Measurements from ENCODE around the gene KRT17. TPM values are rescaled to one million over a fixed set of nuclear protein-coding genes. Genes with fewer than 3 reads are reported as not detected.
A peak's percentile ranks its signal among the peaks of the same experiment; 100 is the strongest.
"Not testable (repeated sequence)": the region's sequence is repeated elsewhere in the genome, so short reads cannot be mapped to it uniquely, and the experiment has no call there.

Gene KRT17
- total RNA-seq, 3 donors from 2014 or later, result 1.9 to 1,676 (median 1,373) TPM

DNA sequence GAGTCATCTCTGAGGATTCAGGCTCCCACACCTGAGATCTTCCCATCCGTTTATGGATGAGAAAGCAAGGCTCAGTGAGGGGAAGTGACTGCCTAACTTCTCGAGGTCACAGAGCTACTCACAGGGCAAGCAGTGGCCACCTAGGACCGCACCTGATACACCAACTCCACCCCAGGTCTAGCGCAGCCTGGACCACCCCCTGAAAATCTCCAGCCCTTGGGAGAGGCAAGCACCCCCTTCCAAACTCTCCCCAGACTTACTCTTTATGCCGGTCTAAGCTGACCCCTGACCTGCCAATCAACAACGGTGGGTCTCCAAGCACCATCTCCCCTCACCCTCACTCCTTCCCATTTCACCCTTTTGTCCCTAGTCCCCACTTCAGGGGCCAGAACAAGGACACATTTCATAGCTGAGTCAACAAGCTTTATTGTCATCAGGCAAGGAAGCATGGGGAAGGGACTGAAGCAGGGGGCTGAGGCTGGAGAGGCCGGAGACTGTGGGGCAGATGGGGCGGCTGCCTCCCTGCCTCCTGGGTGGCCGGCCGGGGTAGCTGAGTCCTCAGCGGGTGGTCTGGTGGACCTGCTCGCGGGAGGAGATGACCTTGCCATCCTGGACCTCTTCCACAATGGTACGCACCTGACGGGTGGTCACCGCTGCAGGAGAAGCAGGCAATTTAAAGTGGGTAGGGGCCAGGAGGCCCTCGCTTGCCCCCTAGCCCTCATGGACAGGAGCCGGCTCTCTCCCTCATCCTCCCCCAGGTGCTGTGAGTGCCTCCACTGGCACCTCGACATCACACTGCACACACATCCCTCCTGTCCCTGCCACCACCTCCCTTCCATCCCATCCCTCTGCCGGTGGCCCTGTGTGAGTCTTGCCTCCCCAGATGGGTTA lies 5.1 kb downstream of the KRT17 start:
- Histone ChIP-seq H3K36me3 (no peaks in the 10 kb centered on the region), H3K4me1 (no peaks in the 10 kb centered on the region), H3K27me3 (no peaks in the 10 kb centered on the region), H3K4me3 (peak overlapping the region in 1 of 3 donors; percentile 63), H3K9me3 (no peaks in the 10 kb centered on the region), H3K27ac (peak overlapping the region in 1 of 2 donors; percentile 77)
- TF ChIP-seq POLR2AphosphoS5 (IDR thresholded peaks at IDR 0.05), result peak in 1 of 3 donors; percentile 80
- TF ChIP-seq, protein P1, sequence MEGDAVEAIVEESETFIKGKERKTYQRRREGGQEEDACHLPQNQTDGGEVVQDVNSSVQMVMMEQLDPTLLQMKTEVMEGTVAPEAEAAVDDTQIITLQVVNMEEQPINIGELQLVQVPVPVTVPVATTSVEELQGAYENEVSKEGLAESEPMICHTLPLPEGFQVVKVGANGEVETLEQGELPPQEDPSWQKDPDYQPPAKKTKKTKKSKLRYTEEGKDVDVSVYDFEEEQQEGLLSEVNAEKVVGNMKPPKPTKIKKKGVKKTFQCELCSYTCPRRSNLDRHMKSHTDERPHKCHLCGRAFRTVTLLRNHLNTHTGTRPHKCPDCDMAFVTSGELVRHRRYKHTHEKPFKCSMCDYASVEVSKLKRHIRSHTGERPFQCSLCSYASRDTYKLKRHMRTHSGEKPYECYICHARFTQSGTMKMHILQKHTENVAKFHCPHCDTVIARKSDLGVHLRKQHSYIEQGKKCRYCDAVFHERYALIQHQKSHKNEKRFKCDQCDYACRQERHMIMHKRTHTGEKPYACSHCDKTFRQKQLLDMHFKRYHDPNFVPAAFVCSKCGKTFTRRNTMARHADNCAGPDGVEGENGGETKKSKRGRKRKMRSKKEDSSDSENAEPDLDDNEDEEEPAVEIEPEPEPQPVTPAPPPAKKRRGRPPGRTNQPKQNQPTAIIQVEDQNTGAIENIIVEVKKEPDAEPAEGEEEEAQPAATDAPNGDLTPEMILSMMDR (IDR thresholded peaks at IDR 0.05), result no peak
- peak; percentile 51 to 80 for DNase-seq (ENCODE audit: low spot score in 2 of 2)
- intact Hi-C loops (cut with DNase I; ENCODE audit: low total_unique reads), result no loop called here

DNA sequence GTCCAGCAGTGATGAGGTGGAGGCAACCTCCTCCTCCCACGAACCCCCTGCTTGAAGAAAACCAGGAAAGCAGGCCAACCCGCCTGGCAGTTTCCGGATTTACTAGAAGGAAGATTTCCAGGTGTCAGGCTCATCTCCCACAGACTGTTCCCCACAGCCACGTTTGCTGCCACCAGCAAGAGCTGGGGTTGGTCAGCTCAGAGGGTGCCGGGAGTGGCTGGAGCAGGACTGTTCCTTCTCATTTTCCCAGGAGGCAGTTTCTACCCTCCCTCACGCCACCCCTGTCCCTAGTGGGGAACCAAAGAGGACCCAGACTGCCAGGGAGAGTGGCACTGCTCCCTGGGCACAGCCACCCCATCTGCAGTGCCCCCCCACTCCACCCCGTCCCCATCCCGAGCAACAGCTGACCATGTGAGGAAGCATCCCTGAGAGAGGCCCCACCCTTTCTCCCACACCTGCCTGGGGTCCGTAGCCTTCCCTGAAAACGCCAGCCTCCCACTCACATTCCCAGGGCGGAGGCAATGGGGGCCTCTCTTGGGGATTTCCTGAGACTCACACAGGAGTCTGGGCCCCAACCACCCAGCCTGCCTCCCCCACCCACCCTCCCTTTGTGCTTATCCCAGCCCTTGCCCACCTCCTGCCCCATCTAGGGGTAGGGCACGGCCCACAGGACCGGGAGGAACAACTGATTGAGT lies 5.9 kb downstream of the KRT17 start:
- Histone ChIP-seq H3K27ac (peak overlapping the region in 1 of 2 donors; percentile 48), H3K27me3 (no peaks in the 10 kb centered on the region), H3K4me1 (no peaks in the 10 kb centered on the region), H3K4me3 (peak overlapping the region in 1 of 3 donors; percentile 3), H3K36me3 (no peaks in the 10 kb centered on the region), H3K9me3 (no peaks in the 10 kb centered on the region)
- peak in 1 of 2 donors; percentile 88 for DNase-seq (ENCODE audit: low spot score in 2 of 2)
- intact Hi-C loops (cut with DNase I; ENCODE audit: low total_unique reads), result no loop called here
- TF ChIP-seq POLR2AphosphoS5 (IDR thresholded peaks at IDR 0.05), result no peak
- TF ChIP-seq, protein P1 (IDR thresholded peaks at IDR 0.05), result no peak
- TF ChIP-seq POLR2A (IDR thresholded peaks at IDR 0.05), result no peak

DNA sequence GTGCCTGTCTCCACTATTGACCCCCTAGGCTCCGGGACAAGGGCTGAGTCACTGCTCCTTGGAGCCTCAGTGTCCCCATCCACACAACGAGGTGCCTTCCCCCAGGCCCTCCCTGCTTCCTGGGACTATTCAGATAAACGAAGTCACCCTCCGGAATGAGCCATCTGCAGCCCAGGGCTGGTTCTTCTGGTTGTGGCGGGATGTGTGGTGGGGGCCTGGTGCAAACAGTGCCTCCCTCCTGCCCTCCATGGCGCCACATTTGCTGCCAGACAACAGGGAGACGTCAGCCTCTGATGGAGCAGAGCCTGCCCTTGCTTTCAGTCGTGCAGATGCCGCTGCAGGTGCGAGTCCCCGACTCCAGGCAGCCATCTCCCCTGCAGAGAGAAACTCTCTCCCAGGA lies 6.7 kb downstream of the KRT17 start:
- Histone ChIP-seq H3K4me1 (no peaks in the 10 kb centered on the region), H3K27ac (peak overlapping the region in 1 of 2 donors; percentile 48), H3K36me3 (no peaks in the 10 kb centered on the region), H3K4me3 (no peak overlapping the region), H3K9me3 (no peaks in the 10 kb centered on the region), H3K27me3 (no peaks in the 10 kb centered on the region)
- TF ChIP-seq POLR2A (IDR thresholded peaks at IDR 0.05) (no peak), POLR2AphosphoS5 (IDR thresholded peaks at IDR 0.05) (peak in 1 of 3 donors; percentile 38)
- intact Hi-C loops (cut with DNase I; ENCODE audit: low total_unique reads), result no loop called here
- DNase-seq (ENCODE audit: low spot score in 2 of 2), result peak in 1 of 2 donors; percentile 79

DNA sequence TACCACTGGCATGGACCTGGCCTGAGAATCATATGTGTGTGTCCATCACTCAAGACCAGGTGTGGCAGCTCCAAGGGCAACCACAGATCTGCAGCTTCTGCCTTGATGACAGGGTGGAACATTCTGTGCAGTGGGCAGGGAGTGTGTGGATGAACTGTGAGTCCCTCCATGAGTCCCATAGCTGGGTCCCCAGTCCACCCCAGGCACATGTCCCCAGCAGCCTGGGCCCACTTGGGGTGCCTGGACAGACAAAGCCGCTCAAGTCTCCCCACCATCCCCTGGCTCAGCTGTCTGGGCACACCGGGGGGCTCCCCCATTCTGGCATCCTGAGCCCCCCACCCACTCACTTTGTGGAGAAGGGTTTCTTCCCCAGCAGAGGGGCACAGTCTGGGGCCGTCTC lies 7.2 kb downstream of the KRT17 start:
- Histone ChIP-seq H3K36me3 (no peaks in the 10 kb centered on the region), H3K27me3 (no peaks in the 10 kb centered on the region), H3K9me3 (no peaks in the 10 kb centered on the region), H3K4me3 (no peak overlapping the region), H3K4me1 (no peaks in the 10 kb centered on the region), H3K27ac (no peak overlapping the region)
- TF ChIP-seq, protein P1 (IDR thresholded peaks at IDR 0.05), result no peak
- no peak for TF ChIP-seq POLR2A (IDR thresholded peaks at IDR 0.05)
- peak in 1 of 2 donors; percentile 50 for DNase-seq (ENCODE audit: low spot score in 2 of 2)
- intact Hi-C loops (cut with DNase I; ENCODE audit: low total_unique reads), result no loop called here

DNA sequence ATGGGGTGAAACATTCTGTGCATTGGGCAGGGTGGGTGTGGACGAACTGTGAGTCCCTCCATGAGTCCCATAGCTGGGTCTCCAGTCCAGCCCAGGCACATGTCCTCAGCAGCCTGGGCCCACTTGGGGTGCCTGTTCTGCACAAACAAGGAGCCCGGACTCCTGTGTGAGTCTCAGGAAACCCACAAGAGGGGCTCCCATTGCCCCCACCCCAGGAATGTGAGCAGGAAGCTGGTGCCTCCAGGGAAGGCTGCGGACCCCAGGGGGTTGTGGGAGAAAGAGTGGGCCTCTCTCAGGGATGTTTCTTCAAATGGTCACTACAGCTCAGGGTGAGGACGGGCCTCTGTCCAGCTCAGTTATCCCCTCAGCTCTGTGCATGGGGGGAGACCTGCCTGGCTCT lies 7.9 kb downstream of the KRT17 start:
- H3K4me3 ChIP-seq; H3K4me1 ChIP-seq; H3K9me3 ChIP-seq; intact Hi-C loops (cut with DNase I; ENCODE audit: low total_unique reads); H3K27ac ChIP-seq; H3K36me3 ChIP-seq; H3K27me3 ChIP-seq: not testable (repeated sequence)
- peak in 1 of 2 donors; percentile 38 for DNase-seq (ENCODE audit: low spot score in 2 of 2)

DNA sequence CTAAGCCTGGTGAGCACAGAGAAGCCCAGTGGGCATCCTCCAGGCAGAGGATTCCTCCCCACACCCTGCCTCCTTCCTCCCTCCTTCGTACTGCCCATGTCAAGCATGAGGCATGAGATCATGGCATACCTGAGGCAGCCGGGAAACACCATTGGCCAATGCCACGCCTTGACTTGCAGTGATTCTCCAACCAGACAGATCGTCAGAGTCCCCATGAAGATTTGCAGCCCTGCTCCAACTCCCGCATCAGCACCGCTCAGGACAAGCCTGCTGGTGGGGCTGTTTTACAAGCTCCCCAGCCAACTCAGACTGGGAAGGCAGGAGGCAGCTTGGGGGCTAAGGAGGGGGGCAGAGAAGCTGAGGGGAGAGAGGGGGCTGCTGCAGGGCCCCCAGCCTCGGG lies 8.9 kb downstream of the KRT17 start:
- intact Hi-C loops (cut with DNase I; ENCODE audit: low total_unique reads), result no loop called here
- no peaks in the 10 kb centered on the region for H3K27me3 ChIP-seq

DNA sequence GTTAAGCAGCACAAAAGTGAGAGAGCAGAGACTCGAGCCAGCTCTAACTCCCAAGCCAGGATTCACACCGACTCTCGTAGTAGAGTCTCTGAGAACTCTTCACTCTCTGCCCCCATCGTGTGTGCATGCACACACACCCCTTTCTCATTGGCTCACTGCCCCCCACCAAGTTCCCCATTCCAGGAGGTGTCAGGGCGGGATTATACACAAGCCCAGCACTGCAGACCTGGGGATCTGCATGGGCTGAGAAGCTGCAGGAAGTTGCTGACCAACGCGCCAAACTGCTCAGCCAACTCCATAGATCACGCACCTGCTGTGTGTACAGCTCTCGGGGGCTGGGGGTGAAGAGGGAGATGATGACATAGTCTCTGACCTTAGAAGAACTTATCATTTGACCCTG lies 9.6 kb downstream of the KRT17 start:
- H3K27me3 ChIP-seq; DNase-seq (ENCODE audit: low spot score in 2 of 2); H3K4me3 ChIP-seq; intact Hi-C loops (cut with DNase I; ENCODE audit: low total_unique reads); H3K4me1 ChIP-seq; H3K36me3 ChIP-seq; H3K9me3 ChIP-seq: not testable (repeated sequence)
- peak overlapping the region in 1 of 2 donors; percentile 3 for H3K27ac ChIP-seq

More for the DNA sequence above, 8.9 kb downstream of the KRT17 start:
- H3K9me3 ChIP-seq, result no peaks in the 10 kb centered on the region
- no peaks in the 10 kb centered on the region for H3K4me1 ChIP-seq
- peak in 1 of 2 donors; percentile 87 for DNase-seq (ENCODE audit: low spot score in 2 of 2)
- no peak overlapping the region for H3K4me3 ChIP-seq
- H3K27ac ChIP-seq, result no peak overlapping the region
- TF ChIP-seq POLR2A (IDR thresholded peaks at IDR 0.05) (no peak), POLR2AphosphoS5 (IDR thresholded peaks at IDR 0.05) (no peak)
- TF ChIP-seq, protein P1 (IDR thresholded peaks at IDR 0.05), result no peak
- no peaks in the 10 kb centered on the region for H3K36me3 ChIP-seq
